ENCODE measurements around the gene IFRD1. TPM values are rescaled to one million over a fixed set of nuclear protein-coding genes. Genes with fewer than 3 reads are reported as not detected.

Gene IFRD1
- total RNA-seq (2022; extraction: Qiagen RNA extraction), result 26.3 to 31.8 TPM (median 27.4 TPM) in 5 replicates

GRCh38 chr7:112449902-112450806, at the start of gene IFRD1:
Gene IFRD1 (plus strand): TSS chr7:112450460. CDS start chr7:112450689, 229 bp downstream.

Other genes with a start within 250 kb of the IFRD1 start
- gene DOCK4, start 244.1 kb upstream of the IFRD1 start, total RNA-seq (2022; extraction: Qiagen RNA extraction), result 5.9 to 8.1 TPM (median 7.0 TPM) in 5 replicates
- gene ZNF277, start 243.8 kb upstream of the IFRD1 start, total RNA-seq (2022; extraction: Qiagen RNA extraction), result 11.1 to 16.7 TPM (median 14.1 TPM) in 5 replicates
- 0.69 to 1.5 TPM (median 1.0 TPM) in 5 replicates for gene LSMEM1, start 30.5 kb downstream of the IFRD1 start, total RNA-seq (2022; extraction: Qiagen RNA extraction)